Memory B cell (primary cell): ENCODE measurements around the gene CBY1.
A peak's percentile ranks its signal among the peaks of the same experiment; 100 is the strongest.

Experiments used
- ATAC-seq: fragments of 150-1000 bp; cut with Tn5 transposase; 2 replicates; pipeline ENCODE4 v1.10.0; 2021; ENCODE audit warnings: low read depth, mild to moderate bottlenecking, moderate library complexity
- DNase-seq, 2 donors: peaks; one replicate each; pipeline ENCODE4 v3.0.0; 2022; ENCODE audit warnings: low spot score in 2 of 2
- H3K27ac Mint-ChIP-seq: one replicate; pipeline ENCODE4 v1.8.0; 2022; ENCODE audit warnings: mild to moderate bottlenecking, moderate library complexity, mixed read lengths
- H3K27me3 Mint-ChIP-seq: one replicate; pipeline ENCODE4 v1.8.0; 2022; ENCODE audit warnings: mixed read lengths
- H3K36me3 Mint-ChIP-seq: one replicate; pipeline ENCODE4 v1.8.0; 2022; ENCODE audit warnings: mild to moderate bottlenecking, mixed read lengths
- H3K4me1 Mint-ChIP-seq: one replicate; pipeline ENCODE4 v1.8.0; 2022; ENCODE audit warnings: mixed read lengths
- H3K4me3 Mint-ChIP-seq: one replicate; pipeline ENCODE4 v1.8.0; 2022; ENCODE audit warnings: mild to moderate bottlenecking, moderate library complexity, mixed read lengths
- H3K9me3 Mint-ChIP-seq: one replicate; pipeline ENCODE4 v1.8.0; 2022; ENCODE audit warnings: mixed read lengths

The CBY1 gene

DNA sequence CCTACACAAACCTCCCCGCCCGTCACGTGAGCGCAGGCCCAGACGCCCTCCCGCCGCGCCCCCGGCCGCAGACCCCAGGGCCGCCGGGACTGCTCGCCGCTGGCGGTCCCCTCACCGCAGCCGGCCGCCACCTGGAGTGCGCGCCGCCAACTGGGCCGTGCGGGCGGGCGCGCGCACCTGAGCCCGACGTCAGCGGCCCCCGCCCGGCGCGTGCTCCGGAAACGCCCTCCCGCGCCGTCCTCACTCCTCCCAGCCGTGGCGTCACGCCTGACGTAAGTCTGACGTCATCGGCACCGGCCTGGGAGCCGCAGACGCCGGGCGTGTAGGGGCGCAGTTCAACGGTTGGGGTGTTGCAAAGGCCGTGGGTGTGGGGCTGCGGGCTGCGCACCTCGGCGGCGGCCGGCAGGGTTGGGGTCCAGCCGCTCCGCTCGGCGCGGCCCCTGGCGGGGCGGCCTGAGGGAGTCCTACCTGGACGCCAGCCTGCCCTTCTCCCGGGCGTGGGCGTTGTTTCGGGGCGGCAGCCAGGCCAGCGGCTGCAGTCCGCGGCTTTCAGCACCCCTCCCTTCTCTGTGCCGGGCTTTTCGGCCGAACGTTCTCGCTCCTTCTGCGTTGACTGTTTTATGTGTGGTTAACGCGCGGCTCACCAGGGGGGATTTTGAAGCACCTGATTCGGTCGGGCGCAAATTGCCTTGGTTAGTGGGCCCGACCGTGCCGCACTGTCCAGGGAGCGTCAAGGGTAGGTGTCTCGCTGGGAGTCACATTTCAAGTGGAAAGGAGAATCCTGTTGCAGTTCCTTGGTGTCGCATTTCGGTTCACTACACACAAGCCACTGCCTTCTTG, 44.6 kb downstream of the CBY1 start, which contains the start of gene JOSD1:
TSS of gene JOSD1 (minus strand) at position 155 of the 840 bp plus-strand sequence. CDS start 956 bp downstream, outside the sequence.
- H3K36me3 Mint-ChIP-seq: peaks cover 7% of the 10 kb centered on the region
- peaks cover 45% of the 10 kb centered on the region for H3K4me1 Mint-ChIP-seq
- ATAC-seq (peak; percentile 61), DNase-seq (peak; percentile 100)
- peak within 1 kb of the TSS; percentile 95 for H3K4me3 Mint-ChIP-seq
- no peaks in the 10 kb centered on the region for H3K27me3 Mint-ChIP-seq
- H3K9me3 Mint-ChIP-seq: no peaks in the 10 kb centered on the region
- H3K27ac Mint-ChIP-seq: peak within 1 kb of the TSS; percentile 99

- Mint-ChIP-seq H3K27ac (peak overlapping the region; percentile 93), H3K36me3 (no peaks in the 10 kb centered on the region), H3K27me3 (no peaks in the 10 kb centered on the region), H3K4me3 (peak overlapping the region; percentile 81), H3K9me3 (no peaks in the 10 kb centered on the region), H3K4me1 (peaks cover 46% of the 10 kb centered on the region)
- ATAC-seq (no peak), DNase-seq (no peak)
Observed at GRCh38 chr22:38704654-38705234, 48.3 kb downstream of the CBY1 start.

DNA sequence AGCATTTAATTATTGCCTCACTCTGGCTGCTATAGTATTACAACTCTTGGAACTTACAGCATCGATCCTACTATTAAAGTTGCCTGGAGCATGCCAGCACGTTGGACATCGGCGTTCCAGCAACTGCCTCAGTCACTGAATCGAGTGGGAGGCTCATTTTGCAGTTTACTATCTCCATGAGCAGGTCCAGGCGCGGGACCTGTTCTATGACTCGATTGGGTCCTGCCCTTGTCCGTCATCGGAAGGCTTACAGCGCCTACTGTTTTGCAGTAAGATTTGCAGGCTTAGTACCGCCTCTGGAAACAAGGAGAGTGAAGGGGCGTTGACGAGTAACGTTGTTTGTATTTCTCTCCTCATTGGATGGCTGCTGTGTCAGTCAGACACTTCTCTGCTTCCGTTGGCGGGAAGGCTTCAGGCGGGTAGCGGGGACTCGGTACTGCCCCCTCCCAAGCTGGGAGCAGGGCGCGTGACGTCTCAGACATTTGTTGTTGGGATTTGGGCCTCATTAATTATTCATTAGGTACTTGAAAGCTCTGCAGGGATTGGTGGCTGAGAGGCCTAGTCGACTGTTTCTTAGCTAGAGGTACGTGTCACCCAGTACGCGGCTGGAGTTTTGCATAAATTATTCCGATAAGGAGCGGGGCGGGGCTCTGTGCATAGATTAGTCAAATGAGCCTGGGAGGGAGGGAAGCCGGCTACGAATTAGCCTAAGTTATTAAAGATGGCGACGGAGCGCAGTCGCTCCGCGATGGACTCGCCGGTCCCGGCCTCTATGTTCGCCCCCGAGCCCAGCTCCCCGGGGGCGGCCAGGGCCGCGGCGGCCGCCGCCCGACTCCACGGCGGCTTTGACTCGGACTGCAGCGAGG, 49.0 kb downstream of the CBY1 start, which contains the start of gene GTPBP1:
TSS of gene GTPBP1 (plus strand) at position 710 of the 866 bp plus-strand sequence. CDS start at position 722, 12 bp downstream.
- H3K27ac Mint-ChIP-seq: peak within 1 kb of the TSS; percentile 93
- ATAC-seq (peak; percentile 64), DNase-seq (peak; percentile 82 to 96)
- no peaks in the 10 kb centered on the region for H3K27me3 Mint-ChIP-seq
- peaks cover 44% of the 10 kb centered on the region for H3K4me1 Mint-ChIP-seq
- H3K9me3 Mint-ChIP-seq: no peaks in the 10 kb centered on the region
- no peaks in the 10 kb centered on the region for H3K36me3 Mint-ChIP-seq
- H3K4me3 Mint-ChIP-seq: peak within 1 kb of the TSS; percentile 88

DNA sequence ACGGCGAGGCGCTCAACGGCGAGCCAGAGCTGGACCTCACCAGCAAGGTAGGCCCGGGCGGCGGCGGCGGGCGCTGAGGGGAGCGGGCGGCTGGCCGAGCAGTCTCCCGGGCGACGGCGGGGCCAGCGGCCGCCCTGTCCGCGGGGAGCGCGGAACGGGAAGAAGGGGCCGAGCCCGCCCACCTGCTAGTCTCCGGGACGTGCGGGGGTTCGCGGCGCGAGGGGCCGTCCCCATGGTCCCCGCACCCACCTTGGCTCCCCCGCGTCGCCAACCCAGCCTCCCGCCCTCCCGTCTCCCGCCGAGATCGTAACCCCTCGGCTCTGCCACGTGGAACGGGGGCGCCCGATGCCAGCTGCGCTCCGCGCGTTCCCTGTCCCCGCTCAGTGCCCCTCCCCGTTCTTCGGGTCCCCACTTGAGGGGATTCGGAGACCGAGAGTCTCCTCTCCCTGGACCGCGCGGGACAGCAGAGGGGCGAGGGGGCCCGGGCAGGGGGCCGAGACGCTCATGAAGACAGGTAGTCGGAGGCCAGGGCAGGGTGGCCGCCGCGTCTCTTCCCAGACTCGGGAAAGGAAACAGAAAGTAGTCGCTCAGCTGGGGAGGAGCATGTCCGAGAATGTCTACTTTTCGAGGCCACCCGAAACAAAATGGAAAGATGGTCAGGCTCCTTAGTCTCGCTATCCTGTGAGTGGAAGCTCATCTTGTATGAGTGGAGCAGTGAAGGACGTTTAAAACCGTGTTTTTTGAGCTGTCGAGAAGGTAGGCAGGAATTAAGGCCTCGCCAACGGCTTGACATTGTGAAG, 49.9 kb downstream of the CBY1 start:
- peaks cover 46% of the 10 kb centered on the region for H3K4me1 Mint-ChIP-seq
- H3K27ac Mint-ChIP-seq: peak overlapping the region; percentile 93
- ATAC-seq: no peak
- no peaks in the 10 kb centered on the region for H3K9me3 Mint-ChIP-seq
- peak overlapping the region; percentile 88 for H3K4me3 Mint-ChIP-seq
- DNase-seq: peak; percentile 23 to 46
- H3K27me3 Mint-ChIP-seq: no peaks in the 10 kb centered on the region
- H3K36me3 Mint-ChIP-seq: peaks cover 4% of the 10 kb centered on the region

- H3K9me3 Mint-ChIP-seq: no peaks in the 10 kb centered on the region
- no peak for ATAC-seq
- H3K4me1 Mint-ChIP-seq: peaks cover 44% of the 10 kb centered on the region
- no peaks in the 10 kb centered on the region for H3K27me3 Mint-ChIP-seq
- peak overlapping the region; percentile 88 for H3K4me3 Mint-ChIP-seq
- H3K27ac Mint-ChIP-seq: peak overlapping the region; percentile 93
- DNase-seq: no peak
- H3K36me3 Mint-ChIP-seq: peaks cover 4% of the 10 kb centered on the region
Observed at GRCh38 chr22:38706901-38707195, 50.4 kb downstream of the CBY1 start.

- H3K4me3 Mint-ChIP-seq: peak overlapping the region; percentile 88
- DNase-seq (no peak), ATAC-seq (no peak)
- H3K9me3 Mint-ChIP-seq: no peaks in the 10 kb centered on the region
- H3K4me1 Mint-ChIP-seq: peaks cover 48% of the 10 kb centered on the region
- H3K27me3 Mint-ChIP-seq: no peaks in the 10 kb centered on the region
- peak overlapping the region; percentile 93 for H3K27ac Mint-ChIP-seq
- H3K36me3 Mint-ChIP-seq: peaks cover 8% of the 10 kb centered on the region
Observed at GRCh38 chr22:38707346-38707745, 50.9 kb downstream of the CBY1 start.

- DNase-seq: no peak
- ATAC-seq: no peak
- H3K27me3 Mint-ChIP-seq: no peaks in the 10 kb centered on the region
- peaks cover 12% of the 10 kb centered on the region for H3K36me3 Mint-ChIP-seq
- peaks cover 51% of the 10 kb centered on the region for H3K4me1 Mint-ChIP-seq
- H3K27ac Mint-ChIP-seq: peak overlapping the region; percentile 93
- H3K9me3 Mint-ChIP-seq: no peaks in the 10 kb centered on the region
- peak overlapping the region; percentile 88 for H3K4me3 Mint-ChIP-seq
Observed at GRCh38 chr22:38707984-38708383, 51.5 kb downstream of the CBY1 start.

DNA sequence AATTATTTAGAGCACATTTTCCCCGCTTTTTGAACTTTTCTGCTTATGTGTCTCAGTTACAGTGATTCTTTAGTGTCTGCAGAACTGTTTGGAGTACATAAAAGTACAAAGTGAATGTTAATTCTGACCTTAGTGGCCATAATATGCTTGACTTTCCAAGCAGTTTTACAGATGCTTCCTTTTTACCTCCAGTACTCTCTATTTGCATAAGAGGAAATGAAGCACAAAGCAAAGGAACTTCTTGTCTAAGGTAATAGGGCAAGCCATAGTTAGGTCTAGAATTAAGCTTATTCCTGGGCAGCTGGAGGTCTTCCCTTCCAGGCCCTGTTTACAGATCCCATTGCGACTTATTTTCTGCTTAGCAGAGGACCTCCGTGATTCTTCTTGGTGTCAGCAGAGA, 52.9 kb downstream of the CBY1 start:
- DNase-seq (peak in 1 of 2 donors; percentile 33), ATAC-seq (peak; percentile 14)
- Mint-ChIP-seq H3K27me3 (no peaks in the 10 kb centered on the region), H3K9me3 (no peaks in the 10 kb centered on the region), H3K27ac (peak overlapping the region; percentile 93), H3K4me1 (peaks cover 61% of the 10 kb centered on the region), H3K4me3 (peak overlapping the region; percentile 84), H3K36me3 (peaks cover 13% of the 10 kb centered on the region)

DNA sequence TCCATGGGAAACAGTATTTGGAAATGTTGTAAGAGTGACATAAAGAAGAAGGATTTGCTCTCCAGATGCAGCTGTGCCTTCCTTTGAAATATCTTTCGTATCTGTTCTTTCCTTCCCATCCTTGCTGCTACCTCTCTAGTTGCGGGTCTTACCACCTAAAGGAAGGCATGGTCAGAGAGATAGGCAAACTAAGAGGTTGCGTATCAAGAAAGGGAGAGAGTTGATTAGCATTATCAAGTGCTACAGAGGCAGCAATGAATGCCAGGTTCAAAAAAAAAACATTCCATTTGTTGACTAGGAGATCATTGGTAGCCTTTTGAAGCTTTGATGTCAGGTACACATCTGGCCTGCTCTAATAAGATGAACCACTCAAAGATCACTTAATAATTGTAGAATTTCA, 53.9 kb downstream of the CBY1 start:
- no peaks in the 10 kb centered on the region for H3K27me3 Mint-ChIP-seq
- H3K4me3 Mint-ChIP-seq: no peak overlapping the region
- no peak for DNase-seq
- ATAC-seq: no peak
- H3K9me3 Mint-ChIP-seq: no peaks in the 10 kb centered on the region
- peaks cover 16% of the 10 kb centered on the region for H3K36me3 Mint-ChIP-seq
- peak overlapping the region; percentile 93 for H3K27ac Mint-ChIP-seq
- H3K4me1 Mint-ChIP-seq: peaks cover 64% of the 10 kb centered on the region

GRCh38 chr22:38710866-38711265, 54.4 kb downstream of the CBY1 start:
- no peak for DNase-seq

GRCh38 chr22:38712486-38713207, 56.2 kb downstream of the CBY1 start:
- Mint-ChIP-seq H3K36me3 (peaks cover 28% of the 10 kb centered on the region), H3K27me3 (no peaks in the 10 kb centered on the region), H3K9me3 (no peaks in the 10 kb centered on the region), H3K27ac (peak overlapping the region; percentile 76), H3K4me3 (no peak overlapping the region), H3K4me1 (peaks cover 56% of the 10 kb centered on the region)
- no peak for DNase-seq
- ATAC-seq: no peak

More at GRCh38 chr22:38710866-38711265, 54.4 kb downstream of the CBY1 start:
- Mint-ChIP-seq H3K27me3 (no peaks in the 10 kb centered on the region), H3K27ac (no peak overlapping the region), H3K9me3 (no peaks in the 10 kb centered on the region), H3K4me1 (peaks cover 65% of the 10 kb centered on the region), H3K36me3 (peaks cover 17% of the 10 kb centered on the region), H3K4me3 (no peak overlapping the region)
- ATAC-seq: no peak

DNA sequence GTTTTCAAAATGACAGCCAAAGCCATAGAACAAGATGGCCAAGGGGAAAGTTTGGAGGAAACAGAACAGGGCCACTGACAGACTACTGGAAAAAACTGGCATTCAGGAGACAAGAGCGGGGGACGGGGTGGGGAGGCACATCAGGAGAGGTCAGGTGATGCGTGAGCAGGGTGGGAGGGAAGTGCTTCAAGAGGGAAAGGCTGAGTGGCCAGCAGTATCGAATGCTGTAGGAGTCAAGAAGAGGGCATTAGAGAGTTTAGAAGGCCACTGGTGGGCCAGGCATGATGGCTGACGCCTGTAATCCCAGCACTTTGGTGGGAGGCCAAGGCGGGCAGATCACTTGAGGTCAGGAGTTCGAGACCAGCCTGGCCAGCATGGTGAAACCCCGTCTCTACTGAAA, 57.5 kb downstream of the CBY1 start:
- H3K9me3 Mint-ChIP-seq: no peaks in the 10 kb centered on the region
- peaks cover 33% of the 10 kb centered on the region for H3K36me3 Mint-ChIP-seq
- ATAC-seq: no peak
- no peak for DNase-seq
- peaks cover 45% of the 10 kb centered on the region for H3K4me1 Mint-ChIP-seq
- peak overlapping the region; percentile 76 for H3K27ac Mint-ChIP-seq
- H3K4me3 Mint-ChIP-seq: no peak overlapping the region
- no peaks in the 10 kb centered on the region for H3K27me3 Mint-ChIP-seq
